ENCODE measurements around the gene DUSP8.
"Not testable (repeated sequence)": the region's sequence is repeated elsewhere in the genome, so short reads cannot be mapped to it uniquely, and the experiment has no call there.

DUSP8 gene

DNA sequence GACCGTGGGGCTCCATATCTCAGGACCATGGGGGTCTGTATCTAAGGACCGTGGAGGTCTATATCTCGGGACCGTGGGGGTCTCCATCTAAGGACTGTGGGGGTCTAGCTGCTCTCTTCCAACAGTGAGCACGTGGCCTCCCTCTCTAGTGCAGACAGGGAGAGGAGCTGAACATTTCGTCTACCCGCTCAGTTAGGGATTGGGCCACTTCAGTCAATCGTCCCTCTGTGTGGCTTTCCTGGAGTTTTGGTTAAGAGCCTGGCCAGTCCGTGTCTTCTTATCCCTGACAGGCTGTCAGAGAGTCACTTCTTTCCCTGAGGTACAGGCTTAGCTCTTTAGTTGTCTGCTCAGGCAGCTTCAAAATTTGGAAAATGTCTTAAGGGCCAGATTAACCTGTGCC lies 9.9 kb upstream of the DUSP8 start:
- Mint-ChIP-seq H3K4me1 (ENCODE audit: low read depth in 2 of 2) (peaks cover 16 to 18% of the 10 kb centered on the region in 2 donors), H3K36me3 (ENCODE audit: insufficient read depth) (peaks cover 5% of the 10 kb centered on the region), H3K27ac (peak overlapping the region in 1 of 2 donors; percentile 77), H3K9me3 (peaks cover 0 to 3% of the 10 kb centered on the region in 2 donors), H3K4me3 (no peak overlapping the region), H3K27me3 (no peaks in the 10 kb centered on the region)
- no peak for DNase-seq
- ATAC-seq (replicated peaks) = no peak

DNA sequence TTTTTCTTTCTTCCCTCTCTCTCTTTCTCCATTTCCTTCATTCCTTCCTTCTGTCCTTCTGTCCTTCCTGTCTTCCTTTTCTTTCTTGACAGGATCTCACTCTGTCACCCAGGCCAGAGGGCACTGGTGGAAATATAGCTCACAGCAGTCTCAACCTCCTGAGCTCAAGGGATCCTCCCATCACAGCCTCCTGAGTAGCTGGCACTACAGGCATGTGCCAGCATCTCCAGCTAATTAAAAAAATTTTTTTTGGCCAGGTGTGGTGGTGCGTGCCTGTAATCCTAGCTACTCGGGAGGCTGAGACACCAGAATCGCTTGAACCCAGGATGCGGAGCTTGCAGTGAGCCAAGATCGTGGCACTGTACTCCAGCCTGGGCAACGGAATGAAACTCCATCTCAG lies 4.8 kb upstream of the DUSP8 start:
- DNase-seq = no peak
- Mint-ChIP-seq H3K36me3 (ENCODE audit: insufficient read depth) (peaks cover 33% of the 10 kb centered on the region), H3K4me1 (ENCODE audit: low read depth in 2 of 2) (peaks cover 10 to 12% of the 10 kb centered on the region in 2 donors), H3K27me3 (no peaks in the 10 kb centered on the region), H3K4me3 (no peak overlapping the region), H3K27ac (no peak overlapping the region), H3K9me3 (peaks cover 0 to 3% of the 10 kb centered on the region in 2 donors)
- ATAC-seq (replicated peaks) = no peak

DNA sequence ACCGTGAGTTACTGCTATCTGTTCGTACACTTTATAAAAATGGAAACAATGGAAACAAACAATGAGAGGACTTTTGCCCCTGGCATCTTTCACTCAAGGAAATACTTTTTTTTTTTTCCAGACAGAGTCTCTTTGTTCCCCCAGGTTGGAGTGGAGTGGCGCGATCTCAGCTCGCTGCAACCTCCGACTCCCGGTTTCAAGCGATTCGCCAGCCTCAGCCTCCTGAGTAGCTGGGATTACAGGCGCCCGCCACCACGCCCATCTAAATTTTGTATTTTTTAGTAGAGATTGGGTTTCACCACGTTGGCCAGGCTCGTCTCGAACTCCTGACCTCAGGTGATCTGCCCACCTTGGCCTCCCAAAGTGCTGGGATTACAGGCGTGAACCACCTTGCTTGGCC lies 3.7 kb upstream of the DUSP8 start:
- not testable (repeated sequence) for H3K27me3 Mint-ChIP-seq; ATAC-seq (replicated peaks); H3K27ac Mint-ChIP-seq; H3K9me3 Mint-ChIP-seq; DNase-seq
- Mint-ChIP-seq H3K36me3 (ENCODE audit: insufficient read depth) (peaks cover 36% of the 10 kb centered on the region), H3K4me1 (ENCODE audit: low read depth in 2 of 2) (peaks cover 11 to 14% of the 10 kb centered on the region in 2 donors), H3K4me3 (peak overlapping the region; percentile 40 to 91)

DNA sequence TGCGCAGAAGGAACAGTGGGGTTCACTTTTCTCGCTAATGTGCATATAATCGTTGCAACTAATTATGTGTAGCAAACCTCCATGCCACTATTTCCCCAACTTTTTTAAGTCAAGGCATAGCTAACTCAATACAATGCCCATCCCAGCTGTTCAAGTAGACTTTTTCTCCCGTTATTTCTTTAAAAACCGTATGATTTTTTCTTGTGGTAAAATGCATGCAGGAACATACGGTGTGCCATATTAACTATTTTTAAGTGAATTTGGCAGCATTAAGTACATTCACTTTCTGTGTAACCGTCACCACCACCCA lies 2.8 kb upstream of the DUSP8 start:
- H3K9me3 Mint-ChIP-seq = peaks cover 0 to 3% of the 10 kb centered on the region in 2 donors
- H3K27me3 Mint-ChIP-seq = no peaks in the 10 kb centered on the region
- ATAC-seq (replicated peaks) (no peak), DNase-seq (no peak)
- H3K4me1 Mint-ChIP-seq (ENCODE audit: low read depth in 2 of 2) = peaks cover 15 to 23% of the 10 kb centered on the region in 2 donors
- peak overlapping the region; percentile 89 to 91 for H3K4me3 Mint-ChIP-seq
- no peak overlapping the region for H3K27ac Mint-ChIP-seq
- H3K36me3 Mint-ChIP-seq (ENCODE audit: insufficient read depth) = peaks cover 45% of the 10 kb centered on the region

DNA sequence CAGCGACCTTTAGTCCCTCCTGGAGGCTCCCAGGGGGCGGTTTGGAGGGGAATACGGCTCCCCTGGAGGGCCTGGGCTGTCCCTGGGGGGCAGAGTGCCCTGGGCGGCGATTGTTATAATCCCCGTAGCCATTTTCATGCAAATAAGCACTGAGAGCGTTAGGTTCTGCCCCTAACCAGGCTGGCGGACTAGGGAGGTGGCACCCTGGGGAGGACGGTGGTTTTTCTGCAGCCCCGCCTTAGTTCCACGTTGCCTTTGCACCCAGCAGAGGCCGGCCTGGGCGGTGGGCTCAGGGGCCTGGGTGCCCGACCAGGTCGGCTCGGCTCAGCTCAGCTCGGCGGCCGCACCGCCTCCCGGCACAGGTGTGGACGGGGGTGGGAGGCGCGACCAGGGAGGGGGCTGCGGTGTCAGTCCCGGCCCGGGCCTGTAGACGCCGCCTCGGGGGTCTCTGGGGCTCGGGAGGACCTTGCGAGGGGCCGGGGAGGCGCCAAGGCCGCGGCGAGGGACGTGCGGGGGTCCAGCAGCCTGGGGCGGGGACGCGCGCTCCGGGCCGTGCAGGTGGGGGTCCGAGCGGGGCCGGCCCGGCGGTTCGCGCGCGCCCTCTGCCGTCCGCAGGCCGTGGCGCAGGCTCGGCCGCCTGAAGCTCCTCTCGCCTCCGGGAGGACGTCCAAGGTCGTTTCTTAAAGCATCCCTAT lies 2.3 kb upstream of the DUSP8 start:
- Mint-ChIP-seq H3K4me1 (ENCODE audit: low read depth in 2 of 2) (peaks cover 19 to 27% of the 10 kb centered on the region in 2 donors), H3K9me3 (peaks cover 0 to 3% of the 10 kb centered on the region in 2 donors), H3K36me3 (ENCODE audit: insufficient read depth) (peaks cover 50% of the 10 kb centered on the region), H3K4me3 (peak overlapping the region; percentile 89 to 91), H3K27me3 (no peaks in the 10 kb centered on the region), H3K27ac (peak overlapping the region; percentile 95)
- DNase-seq (peak; percentile 64 to 67 (median 66)), ATAC-seq (replicated peaks) (peak; percentile 51)

DNA sequence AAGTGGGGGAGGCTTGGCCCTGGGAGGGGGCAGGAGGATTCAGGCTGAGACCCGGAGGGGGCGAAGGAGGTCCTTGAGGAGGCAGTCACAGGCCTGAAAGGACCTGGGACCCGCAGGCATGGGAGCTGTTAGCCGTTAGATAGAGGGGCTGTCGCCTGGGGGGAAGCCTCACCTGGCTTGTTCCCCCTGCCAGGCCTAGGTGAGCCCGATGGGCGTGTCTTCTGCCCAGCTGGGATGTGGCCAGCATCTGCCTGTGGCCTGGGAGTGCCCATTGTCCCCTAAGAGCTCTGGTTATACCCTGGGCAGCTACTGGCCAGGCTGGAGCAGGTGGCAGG lies 1.8 kb upstream of the DUSP8 start:
- peak overlapping the region; percentile 89 to 91 for H3K4me3 Mint-ChIP-seq
- H3K4me1 Mint-ChIP-seq (ENCODE audit: low read depth in 2 of 2) = peaks cover 23 to 30% of the 10 kb centered on the region in 2 donors
- H3K27ac Mint-ChIP-seq = peak overlapping the region; percentile 95
- peaks cover 55% of the 10 kb centered on the region for H3K36me3 Mint-ChIP-seq (ENCODE audit: insufficient read depth)
- H3K9me3 Mint-ChIP-seq = peaks cover 0 to 3% of the 10 kb centered on the region in 2 donors
- ATAC-seq (replicated peaks) (no peak), DNase-seq (no peak)
- no peaks in the 10 kb centered on the region for H3K27me3 Mint-ChIP-seq

DNA sequence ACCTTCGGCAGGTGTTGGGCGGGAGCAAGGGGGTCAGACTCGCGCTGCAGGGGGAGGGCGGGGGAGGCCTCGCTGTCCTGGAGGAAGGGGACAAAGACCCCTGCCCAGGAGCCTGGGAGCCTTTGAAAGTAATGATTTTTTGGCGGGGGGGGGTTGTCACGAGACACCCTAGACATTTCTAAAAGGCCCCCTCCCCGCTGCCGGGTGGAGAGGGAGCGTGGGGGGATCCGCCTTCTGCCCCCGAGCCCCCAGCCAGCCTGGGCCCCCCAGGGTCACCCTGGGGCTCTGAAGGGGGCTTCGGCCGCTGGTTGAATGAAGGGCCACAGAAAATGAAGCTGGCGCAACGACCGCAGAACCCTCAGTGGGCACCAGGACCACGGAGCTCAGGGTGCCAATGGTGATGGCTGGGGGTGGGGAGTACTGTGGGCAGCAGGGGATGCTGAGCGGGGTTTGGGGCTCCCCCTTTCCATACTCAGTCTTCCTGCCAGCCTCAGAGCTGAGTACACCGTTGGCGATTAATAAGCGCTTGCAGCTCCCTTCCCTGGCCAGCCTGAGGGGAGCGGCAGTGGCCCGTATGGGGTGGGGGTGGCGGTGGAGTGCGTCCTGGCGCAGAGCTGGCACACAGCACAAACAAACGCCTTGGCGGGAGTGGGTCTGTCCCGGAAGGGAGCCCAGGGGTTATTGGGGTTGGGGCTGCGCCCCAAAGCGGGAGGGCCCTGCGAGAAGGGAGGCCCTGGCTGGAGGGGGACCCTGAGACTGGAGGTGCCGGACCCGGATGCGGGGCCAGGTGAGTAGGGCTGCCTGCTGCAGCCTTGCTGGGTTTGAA lies 1.2 kb upstream of the DUSP8 start:
- H3K4me3 Mint-ChIP-seq = peak overlapping the region; percentile 89 to 91

DNA sequence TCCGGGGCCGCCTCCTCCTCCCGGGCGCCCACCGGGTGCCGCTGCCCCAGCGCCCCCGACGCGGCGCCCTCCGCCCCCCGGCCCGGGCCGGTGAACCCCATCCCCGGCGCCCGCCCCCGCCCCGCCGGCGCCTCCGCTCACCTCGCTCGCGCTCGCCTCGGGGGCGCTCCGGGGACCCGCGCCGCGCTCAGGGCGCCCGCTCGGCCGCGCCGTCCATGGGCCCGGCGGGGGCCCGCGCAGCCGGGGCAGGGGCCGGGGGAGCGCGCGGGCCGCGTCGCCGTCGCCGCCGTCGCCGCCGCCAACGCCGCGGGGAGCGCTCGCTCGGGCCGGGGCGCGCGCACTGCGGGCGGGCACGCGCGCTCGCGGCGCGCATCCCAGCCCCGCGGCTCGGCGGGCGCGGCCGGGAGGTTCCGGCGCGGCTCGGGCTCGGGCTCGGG lies 293 bp downstream of the DUSP8 start:
- H3K9me3 Mint-ChIP-seq = no peaks in the 10 kb centered on the region
- no peak for ATAC-seq (replicated peaks)
- H3K4me1 Mint-ChIP-seq (ENCODE audit: low read depth in 2 of 2) = peaks cover 35 to 37% of the 10 kb centered on the region in 2 donors
- no peak overlapping the region for H3K4me3 Mint-ChIP-seq
- no peak for DNase-seq
- no peak overlapping the region for H3K27ac Mint-ChIP-seq
- H3K27me3 Mint-ChIP-seq = no peaks in the 10 kb centered on the region
- peaks cover 74% of the 10 kb centered on the region for H3K36me3 Mint-ChIP-seq (ENCODE audit: insufficient read depth)

More for the DNA sequence above, 1.2 kb upstream of the DUSP8 start:
- no peaks in the 10 kb centered on the region for H3K27me3 Mint-ChIP-seq
- H3K9me3 Mint-ChIP-seq = peaks cover 0 to 3% of the 10 kb centered on the region in 2 donors
- ATAC-seq (replicated peaks) (peak; percentile 21), DNase-seq (peak; percentile 42 to 55 (median 43))
- peaks cover 27 to 35% of the 10 kb centered on the region in 2 donors for H3K4me1 Mint-ChIP-seq (ENCODE audit: low read depth in 2 of 2)
- peaks cover 61% of the 10 kb centered on the region for H3K36me3 Mint-ChIP-seq (ENCODE audit: insufficient read depth)
- H3K27ac Mint-ChIP-seq = peak overlapping the region; percentile 95

DNA sequence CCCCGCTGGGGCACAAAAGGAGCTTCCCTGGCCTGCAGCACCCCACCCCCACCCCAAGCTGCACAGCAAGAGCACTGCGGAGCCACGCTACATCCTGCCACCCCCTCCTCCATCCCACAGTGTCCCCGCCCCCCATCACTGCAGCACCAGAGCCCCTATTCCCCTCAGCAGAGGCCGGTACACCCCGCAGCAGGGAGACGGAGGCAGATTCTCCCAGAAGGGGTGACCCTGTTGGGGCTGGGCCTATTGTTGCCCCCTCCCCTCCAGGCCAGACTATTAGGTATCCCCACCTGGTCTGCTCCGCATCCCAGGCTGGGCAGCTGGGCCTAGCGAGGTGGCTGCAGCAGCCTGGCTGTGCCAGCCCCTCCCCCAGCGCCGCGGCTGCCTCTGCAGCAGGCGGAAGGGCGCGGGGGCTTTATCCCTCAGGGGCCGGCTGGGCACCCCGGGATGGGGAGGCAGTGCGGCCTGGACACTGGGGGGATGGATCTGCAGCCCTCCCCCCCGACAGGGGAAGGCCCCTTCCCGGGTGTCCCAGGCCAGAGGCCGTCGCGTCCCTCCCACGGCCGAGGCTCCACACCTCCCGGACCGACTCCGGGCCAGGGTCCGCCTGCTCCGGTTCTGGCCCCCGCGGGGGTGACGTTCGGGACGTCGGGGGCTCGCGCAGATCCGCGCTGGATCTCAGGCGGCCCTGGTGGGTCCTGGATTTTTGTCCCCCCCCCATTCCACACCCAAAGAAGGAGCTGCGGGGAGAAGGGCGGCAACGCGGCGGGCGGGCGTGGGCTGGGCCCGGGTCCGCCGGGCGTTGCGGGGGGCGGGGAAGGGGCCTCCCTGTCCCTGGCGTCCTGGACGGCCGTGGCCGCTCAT lies 943 bp downstream of the DUSP8 start:
- peaks cover 37 to 38% of the 10 kb centered on the region in 2 donors for H3K4me1 Mint-ChIP-seq (ENCODE audit: low read depth in 2 of 2)
- no peaks in the 10 kb centered on the region for H3K9me3 Mint-ChIP-seq
- H3K27me3 Mint-ChIP-seq = no peaks in the 10 kb centered on the region
- peak overlapping the region; percentile 73 to 75 for H3K4me3 Mint-ChIP-seq
- DNase-seq (no peak), ATAC-seq (replicated peaks) (no peak)
- H3K36me3 Mint-ChIP-seq (ENCODE audit: insufficient read depth) = peaks cover 79% of the 10 kb centered on the region
- H3K27ac Mint-ChIP-seq = peak overlapping the region; percentile 93

DNA sequence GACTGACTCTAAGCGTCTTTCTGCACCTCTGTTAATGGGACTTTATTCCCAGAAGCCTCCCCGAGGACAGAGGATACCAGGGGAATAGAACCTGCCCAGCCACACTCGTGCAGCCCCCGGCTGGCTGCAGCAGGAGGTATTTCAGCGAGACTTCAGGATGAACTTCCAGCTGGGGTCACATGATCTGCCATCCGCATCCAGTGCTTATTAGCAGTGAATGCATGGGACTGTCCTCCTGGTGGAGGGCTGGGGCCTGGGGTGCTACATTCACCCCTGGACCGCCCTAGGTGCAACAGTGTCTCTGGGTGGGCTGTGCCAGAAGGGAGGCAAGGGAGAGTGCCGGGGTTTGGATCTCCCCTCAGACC lies 1.6 kb downstream of the DUSP8 start:
- no peaks in the 10 kb centered on the region for H3K9me3 Mint-ChIP-seq
- H3K36me3 Mint-ChIP-seq (ENCODE audit: insufficient read depth) = peaks cover 84% of the 10 kb centered on the region
- peaks cover 37 to 38% of the 10 kb centered on the region in 2 donors for H3K4me1 Mint-ChIP-seq (ENCODE audit: low read depth in 2 of 2)
- peak overlapping the region; percentile 73 to 75 for H3K4me3 Mint-ChIP-seq
- peak overlapping the region; percentile 93 for H3K27ac Mint-ChIP-seq
- DNase-seq = no peak
- ATAC-seq (replicated peaks) = no peak
- no peaks in the 10 kb centered on the region for H3K27me3 Mint-ChIP-seq

DNA sequence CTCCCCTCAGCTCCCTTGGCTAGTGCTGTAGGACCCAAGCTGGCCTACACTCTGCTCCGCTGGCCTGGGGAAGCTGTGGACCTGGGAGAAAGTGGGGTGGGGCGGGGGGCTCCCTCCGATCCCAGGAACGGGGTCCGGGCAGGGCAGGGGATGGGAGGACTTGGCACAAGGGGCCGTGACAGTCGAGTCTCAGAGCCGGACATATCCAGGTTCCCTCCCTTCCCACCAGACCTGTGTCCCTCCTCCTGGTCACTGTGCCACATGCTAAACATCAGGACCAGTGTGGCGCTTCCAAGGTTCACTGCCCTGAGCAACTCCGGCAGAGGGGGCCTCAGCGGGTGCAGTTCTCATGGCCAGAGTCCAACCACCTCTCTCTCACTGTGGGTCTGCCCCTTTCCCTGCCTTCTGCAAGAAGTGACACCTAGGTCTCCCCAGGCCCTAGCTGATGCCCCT lies 2.0 kb downstream of the DUSP8 start:
- Mint-ChIP-seq H3K4me1 (ENCODE audit: low read depth in 2 of 2) (peaks cover 37 to 38% of the 10 kb centered on the region in 2 donors), H3K9me3 (no peaks in the 10 kb centered on the region), H3K36me3 (ENCODE audit: insufficient read depth) (peaks cover 84% of the 10 kb centered on the region), H3K27ac (peak overlapping the region; percentile 93), H3K27me3 (no peaks in the 10 kb centered on the region), H3K4me3 (peak overlapping the region; percentile 73 to 75)
- ATAC-seq (replicated peaks) (no peak), DNase-seq (no peak)

DNA sequence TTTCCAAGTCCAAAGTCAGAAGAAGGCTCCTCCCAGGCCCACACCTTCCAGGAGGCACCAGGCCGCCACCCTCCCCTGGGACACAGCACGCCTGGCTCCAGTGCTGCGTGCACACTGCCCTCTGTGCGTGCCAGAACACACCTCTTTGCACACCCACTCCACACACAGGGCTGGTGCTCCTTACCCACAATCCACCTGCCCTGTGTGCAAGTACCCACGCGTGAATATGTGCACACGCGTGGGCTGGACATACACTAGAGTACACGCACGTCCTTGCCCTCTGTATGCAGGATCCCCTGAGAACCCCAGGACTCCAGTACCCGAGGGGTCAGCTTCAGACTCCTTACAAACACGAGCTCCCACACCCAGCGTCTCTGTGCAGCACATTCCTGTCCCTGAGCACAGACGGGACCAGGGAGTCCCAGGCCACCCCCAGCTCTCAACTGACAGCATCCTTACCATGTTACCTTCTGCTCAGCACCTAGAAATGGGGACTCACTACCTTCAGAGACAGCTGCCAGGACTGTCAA lies 2.8 kb downstream of the DUSP8 start:
- Mint-ChIP-seq H3K27me3 (no peaks in the 10 kb centered on the region), H3K36me3 (ENCODE audit: insufficient read depth) (peaks cover 84% of the 10 kb centered on the region), H3K4me3 (peak overlapping the region; percentile 73 to 75), H3K9me3 (no peaks in the 10 kb centered on the region), H3K27ac (peak overlapping the region; percentile 93), H3K4me1 (ENCODE audit: low read depth in 2 of 2) (peaks cover 37 to 38% of the 10 kb centered on the region in 2 donors)
- no peak for ATAC-seq (replicated peaks)
- DNase-seq = no peak

DNA sequence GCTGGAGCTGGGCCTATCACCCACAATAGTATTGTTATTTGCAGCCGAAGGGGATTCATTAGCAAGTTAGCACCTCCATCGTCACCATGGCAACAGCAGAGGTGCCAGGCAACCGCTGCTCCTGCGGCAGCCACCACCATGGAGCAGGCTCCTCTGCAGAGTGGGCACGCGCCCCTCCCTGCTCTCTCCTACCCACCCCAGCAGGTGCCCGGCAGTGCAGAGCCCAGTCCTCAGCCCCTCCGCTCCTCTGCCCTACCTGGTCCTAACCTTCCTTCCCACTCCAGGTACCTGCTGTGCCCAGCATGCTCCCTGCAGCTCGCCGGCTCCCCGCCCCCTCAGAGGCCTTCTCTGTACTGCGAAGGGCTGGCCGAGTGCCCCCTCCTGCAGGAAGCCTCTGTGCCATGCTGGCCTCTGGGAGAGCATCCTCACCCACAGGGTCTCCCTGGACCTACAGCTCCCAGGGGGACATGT lies 3.6 kb downstream of the DUSP8 start:
- Mint-ChIP-seq H3K9me3 (no peaks in the 10 kb centered on the region), H3K27me3 (no peaks in the 10 kb centered on the region), H3K4me3 (peak overlapping the region; percentile 71 to 73), H3K36me3 (ENCODE audit: insufficient read depth) (peaks cover 84% of the 10 kb centered on the region), H3K27ac (peak overlapping the region; percentile 93), H3K4me1 (ENCODE audit: low read depth in 2 of 2) (peaks cover 30 to 31% of the 10 kb centered on the region in 2 donors)
- ATAC-seq (replicated peaks) (peak; percentile 54), DNase-seq (peak; percentile 81 to 86 (median 85))

Measured in effector memory CD8-positive, alpha-beta T cell (primary cell).